Testis (tissue), 3 donors: Measurements from ENCODE around the gene VIT. TPM values are rescaled to one million over a fixed set of nuclear protein-coding genes. Genes with fewer than 3 reads are reported as not detected.
A peak's percentile ranks its signal among the peaks of the same experiment; 100 is the strongest.

Experiments used
- DNase-seq: peaks from one replicate; pipeline ENCODE4 v3.0.0-alpha.2; 2019
- H3K27ac ChIP-seq, 2 donors: fragments of 200-600 bp; sonication (generic); one replicate each; pipeline ENCODE4 v1.5.1; 2019
- H3K27me3 ChIP-seq: fragments of 200-600 bp; sonication (generic); one replicate; pipeline ENCODE4 v1.5.1; 2019
- H3K36me3 ChIP-seq: fragments of 200-600 bp; sonication (generic); one replicate; pipeline ENCODE4 v1.5.1; 2017; ENCODE audit warnings: low read depth; ENCODE audit errors: missing control alignments
- H3K4me1 ChIP-seq: fragments of 200-600 bp; sonication (generic); one replicate; pipeline ENCODE4 v1.5.1; 2019
- H3K4me3 ChIP-seq, 2 donors: fragments of 200-600 bp; sonication (generic); one replicate each; pipeline ENCODE4 v1.5.1; 2017 to 2019
- H3K9me3 ChIP-seq: fragments of 200-600 bp; sonication (generic); one replicate; pipeline ENCODE4 v1.5.1; 2017
- CTCF ChIP-seq, 3 experiments: fragments of 450-650 bp in 2 of 3; fragments of 200-600 bp in 1 of 3; sonication (generic) in 1 of 3; IDR thresholded peaks; one replicate each; pipeline ENCODE4 v1.5.1; 2016 to 2019; ENCODE audit warnings: antibody characterized with exemption in 3 of 3, mild to moderate bottlenecking in 2 of 3, moderate library complexity in 1 of 3
- POLR2A ChIP-seq: fragments of 450-650 bp; IDR thresholded peaks from one replicate; pipeline ENCODE4 v1.6.1; 2017; ENCODE audit warnings: antibody characterized with exemption, mild to moderate bottlenecking, moderate library complexity
- WGBS, 2 donors: methylation state at CpG; one replicate each; pipeline ENCODE4 v1.1.5; 2018; 5-methylcytosine and 5-hydroxymethylcytosine counted together
- intact Hi-C: fragments of 100-400 bp; cut with DNase I; formaldehyde crosslinking; loops from one replicate; pipeline ENCODE4 v1.15.1; 2023; ENCODE audit warnings: low total_unique reads
- polyA plus RNA-seq: library from polyadenylated mRNA; stranded (reverse); fragments of 350-450 nt; fragmentation: Illumina TruSeq; extraction: RNeasy Lipid Tissue Mini Kit (QIAGEN cat#74804); gene quantifications from one replicate; pipeline ENCODE4 v1.2.3, GENCODE V29; 2014; ENCODE audit warnings: low read depth, low replicate concordance; ENCODE audit not compliant: insufficient read depth
- total RNA-seq, 2 donors: library from RNA; depleted of rRNA; stranded (reverse); fragments of >200 nt; gene quantifications; one replicate each; pipeline ENCODE4 v1.2.3, GENCODE V29; 2016

The VIT gene
- total and polyA plus RNA-seq, 3 donors from 2014 or later, result 5.6 to 9.4 (median 7.2) TPM

DNA sequence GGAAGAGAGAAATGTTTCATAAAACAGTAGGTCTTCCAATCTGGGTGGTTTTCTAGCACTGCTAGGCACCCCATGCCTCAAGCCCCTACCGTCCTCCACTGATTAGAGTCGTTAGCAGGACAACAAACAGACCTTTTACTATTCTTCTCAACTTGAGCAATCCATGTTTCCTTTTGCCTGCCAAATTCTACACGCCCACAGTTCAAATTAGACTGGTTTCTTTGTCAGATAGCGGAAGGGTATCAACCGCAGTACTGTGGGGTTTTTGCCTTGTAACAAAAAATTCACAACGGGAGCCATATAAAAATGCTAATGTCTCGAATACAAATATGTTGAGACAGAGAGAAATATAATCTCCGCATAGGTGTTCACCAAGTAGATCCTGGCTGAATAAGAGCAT, 59.9 kb downstream of the VIT start:
- Histone ChIP-seq H3K4me1 (no peaks in the 10 kb centered on the region), H3K4me3 (no peak overlapping the region), H3K36me3 (no peaks in the 10 kb centered on the region), H3K9me3 (no peaks in the 10 kb centered on the region), H3K27me3 (no peaks in the 10 kb centered on the region), H3K27ac (no peak overlapping the region)
- 47 to 69% methylated on average over 8 of the region's 8 CpGs for WGBS, 2 donors
- intact Hi-C loops, result no loop called here
- peak; percentile 41 for DNase-seq
- TF ChIP-seq POLR2A (no peak), CTCF (IDR thresholded peaks at IDR 0.05) (no peak)

GRCh38 chr2:36762764-36763490, 66.4 kb downstream of the VIT start:
- Histone ChIP-seq H3K4me1 (no peaks in the 10 kb centered on the region), H3K4me3 (no peak overlapping the region), H3K36me3 (no peaks in the 10 kb centered on the region), H3K27me3 (no peaks in the 10 kb centered on the region), H3K9me3 (no peaks in the 10 kb centered on the region), H3K27ac (no peak overlapping the region)
- TF ChIP-seq CTCF (IDR thresholded peaks at IDR 0.05) (no peak), POLR2A (no peak)
- intact Hi-C loops, result no loop called here
- DNase-seq, result no peak
- WGBS, 2 donors, result 85 to 89% methylated on average over 9 of the region's 9 CpGs

- H3K9me3 ChIP-seq, result no peaks in the 10 kb centered on the region
- H3K27me3 ChIP-seq, result no peaks in the 10 kb centered on the region
- WGBS, 2 donors, result 85 to 86% methylated on average over 2 of the region's 2 CpGs
- H3K36me3 ChIP-seq, result no peaks in the 10 kb centered on the region
- H3K4me3 ChIP-seq, result no peak overlapping the region
- intact Hi-C loops, result no loop called here
- no peak overlapping the region for H3K27ac ChIP-seq
- TF ChIP-seq POLR2A (no peak), CTCF (IDR thresholded peaks at IDR 0.05) (no peak)
- DNase-seq, result no peak
- no peaks in the 10 kb centered on the region for H3K4me1 ChIP-seq
Observed at GRCh38 chr2:36769106-36769505, 72.6 kb downstream of the VIT start.

DNA sequence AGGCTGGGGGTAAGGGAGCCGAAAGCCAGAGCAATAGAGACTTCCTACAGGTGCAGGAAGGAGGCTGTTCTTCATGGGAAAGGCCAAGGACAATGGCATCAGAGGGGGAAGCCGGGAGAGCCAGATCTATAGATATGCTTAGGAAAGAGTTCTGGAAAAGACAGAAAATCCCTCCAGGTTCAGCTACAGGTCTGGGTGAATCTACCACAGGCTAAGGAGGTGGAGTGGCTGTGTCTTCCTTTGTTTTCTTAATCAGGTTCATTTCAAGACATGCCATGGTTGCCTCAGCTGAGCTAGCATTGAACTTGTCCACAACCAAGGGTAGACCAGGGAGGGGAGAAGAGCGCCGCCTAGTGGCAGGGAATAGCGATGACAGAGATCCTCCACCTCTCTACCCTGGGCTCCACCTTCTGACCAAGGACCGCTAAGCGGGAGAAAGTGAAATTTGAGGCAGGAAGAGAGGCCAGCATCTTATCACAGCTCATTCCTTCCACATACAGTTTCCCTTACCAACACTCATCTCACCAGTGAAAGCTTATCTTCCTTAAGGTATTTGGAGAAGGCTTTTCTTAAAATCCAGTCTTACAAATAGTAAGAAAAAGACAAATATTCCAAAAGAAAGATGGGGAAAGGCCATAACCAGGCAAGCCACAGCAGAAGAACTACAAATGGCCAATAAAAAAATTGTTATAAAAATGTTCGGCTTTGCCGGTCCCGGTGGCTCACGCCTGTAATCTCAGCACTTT, 74.2 kb downstream of the VIT start:
- 61 to 66% methylated on average over 11 of the region's 11 CpGs for WGBS, 2 donors
- no peak overlapping the region for H3K27ac ChIP-seq
- H3K4me3 ChIP-seq, result no peak overlapping the region
- no peaks in the 10 kb centered on the region for H3K36me3 ChIP-seq
- H3K4me1 ChIP-seq, result no peaks in the 10 kb centered on the region
- H3K9me3 ChIP-seq, result no peaks in the 10 kb centered on the region
- peak; percentile 56 for DNase-seq
- TF ChIP-seq CTCF (IDR thresholded peaks at IDR 0.05), result peak in 2 of 3 experiments; percentile 57 to 68
- no peak for TF ChIP-seq POLR2A
- intact Hi-C loops, result no loop called here
- no peaks in the 10 kb centered on the region for H3K27me3 ChIP-seq
